GM12878 (cell line): Measurements from ENCODE around the gene IFITM2. TPM values are rescaled to one million over a fixed set of nuclear protein-coding genes. Genes with fewer than 3 reads are reported as not detected.
A peak's percentile ranks its signal among the peaks of the same experiment; 100 is the strongest.

Source experiments
- ASH2L ChIP-seq: fragments of 300-600, 200-600 bp; sonication (generic); IDR thresholded peaks from 2 replicates; pipeline ENCODE4 v1.6.1; 2017; ENCODE audit warnings: low read depth, mild to moderate bottlenecking, borderline replicate concordance
- ATF3 ChIP-seq: IDR thresholded peaks from 2 replicates; pipeline ENCODE4 v1.6.1; 2011; ENCODE audit warnings: low read depth, mild to moderate bottlenecking, low read length, moderate library complexity, borderline replicate concordance; ENCODE audit errors: extremely low read depth
- BCL11A ChIP-seq: IDR thresholded peaks from 2 replicates; pipeline ENCODE4 v1.6.1; 2011; ENCODE audit warnings: low read depth, low read length
- BCLAF1 ChIP-seq: fragments of 450-650 bp; IDR thresholded peaks from 2 replicates; pipeline ENCODE4 v1.6.1; 2017; ENCODE audit warnings: antibody characterized with exemption, mild to moderate bottlenecking, moderate library complexity
- CHD2 ChIP-seq: IDR thresholded peaks from 2 replicates; pipeline ENCODE4 v1.6.1; 2011; ENCODE audit warnings: low read depth, low read length, improper control_type of control experiment, borderline replicate concordance
- CHD4 ChIP-seq: fragments of 200-600 bp; sonication (generic); IDR thresholded peaks from 2 replicates; pipeline ENCODE4 v1.6.1; 2016; ENCODE audit warnings: mild to moderate bottlenecking
- CREB1 ChIP-seq: IDR thresholded peaks from 2 replicates; pipeline ENCODE4 v1.6.1; 2012; ENCODE audit warnings: low read depth, mild to moderate bottlenecking, inconsistent platforms
- E2F4 ChIP-seq: IDR thresholded peaks from 2 replicates; pipeline ENCODE4 v1.6.1; 2012; ENCODE audit warnings: low read depth, low read length, improper control_type of control experiment
- E4F1 ChIP-seq: fragments of 450-650 bp; IDR thresholded peaks from 2 replicates; pipeline ENCODE4 v1.6.1; 2018; ENCODE audit warnings: borderline replicate concordance, mild to moderate bottlenecking; ENCODE audit not compliant: partially characterized antibody
- IKZF1 ChIP-seq: fragments of 450-650 bp; conservative IDR thresholded peaks from 2 replicates; pipeline ENCODE4 v1.6.1; 2017; ENCODE audit warnings: antibody characterized with exemption, mild to moderate bottlenecking
- MEF2B ChIP-seq: fragments of 450-650 bp; IDR thresholded peaks from 2 replicates; pipeline ENCODE4 v1.6.1; 2018; ENCODE audit warnings: mild to moderate bottlenecking, moderate library complexity; ENCODE audit not compliant: partially characterized antibody, poor library complexity, severe bottlenecking
- NR2C2 ChIP-seq: IDR thresholded peaks from 2 replicates; pipeline ENCODE4 v1.6.1; 2011; ENCODE audit warnings: borderline replicate concordance, low read depth; ENCODE audit not compliant: control insufficient read depth, insufficient read length
- POLR2AphosphoS2 ChIP-seq: IDR thresholded peaks from 2 replicates; pipeline ENCODE4 v1.6.1; 2011; ENCODE audit warnings: low read depth, mild to moderate bottlenecking, low read length, improper control_type of control experiment, moderate library complexity
- RBBP5 ChIP-seq: fragments of 200-600 bp; sonication (generic); conservative IDR thresholded peaks from 2 replicates; pipeline ENCODE4 v1.6.1; 2016
- SMAD1 ChIP-seq: fragments of 450-650 bp; IDR thresholded peaks from 2 replicates; pipeline ENCODE4 v1.6.1; 2018; ENCODE audit warnings: mild to moderate bottlenecking, low read depth; ENCODE audit not compliant: partially characterized antibody
- SP1 ChIP-seq: IDR thresholded peaks from one replicate; pipeline ENCODE4 v1.6.1; 2011; ENCODE audit warnings: low read depth, low read length
- WRNIP1 ChIP-seq: IDR thresholded peaks from 2 replicates; pipeline ENCODE4 v1.6.1; 2011; ENCODE audit warnings: low read depth, low read length, improper control_type of control experiment, borderline replicate concordance
- YBX1 ChIP-seq: fragments of 450-650 bp; IDR thresholded peaks from 2 replicates; pipeline ENCODE4 v1.6.1; 2016; ENCODE audit warnings: antibody characterized with exemption
- ZNF687 ChIP-seq: fragments of 450-650 bp; IDR thresholded peaks from 2 replicates; pipeline ENCODE4 v1.6.1; 2017; ENCODE audit warnings: mild to moderate bottlenecking, moderate library complexity
- ZZZ3 ChIP-seq: IDR thresholded peaks from 2 replicates; pipeline ENCODE4 v1.6.1; 2011; ENCODE audit warnings: low read depth; ENCODE audit not compliant: control insufficient read depth, insufficient read length
- polyA plus RNA-seq, 11 experiments: library from polyadenylated mRNA; depleted of rRNA in 4 of 11; unstranded in 6 of 11; stranded (reverse) in 5 of 11; fragments of >200 nt; fragmentation: Nextera tagmentation in 4 of 11; fragmentation: Illumina TruSeq in 1 of 11; extraction: Ambion mirVana in 4 of 11; extraction: Trizol in 1 of 11; gene quantifications; 1 replicate in 1 of 11; 2 replicates in 10 of 11; pipeline versions ENCODE4 v1.2.1 to v1.2.3, GENCODE V29; 2011 to 2016; ENCODE audit warnings: inconsistent platforms in 2 of 11, missing spikeins in 2 of 11, low read depth in 1 of 11
- total RNA-seq, 4 experiments: library from RNA; depleted of rRNA in 3 of 4; stranded (reverse); fragments of >200 nt in 3 of 4; fragmentation: Illumina TruSeq in 1 of 4; extraction: Trizol in 1 of 4; gene quantifications; 2 replicates each; pipeline versions ENCODE4 v1.2.1 to v1.2.3, GENCODE V29; 2013 to 2021

IFITM2 gene
- total and polyA plus RNA-seq, 10 of the 15 experiments (the other 5 are each of a cell fraction or from before 2014, with no cell fraction given) = 116 to 3,672 (median 724) TPM

GRCh38 chr11:350723-351255 is 43.2 kb downstream of the IFITM2 start (continued):
- no peak for TF ChIP-seq BCLAF1
- peak; percentile 32 for TF ChIP-seq MEF2B
- TF ChIP-seq CREB1 = no peak
- TF ChIP-seq RBBP5 = no peak
- TF ChIP-seq SP1 = no peak
- no peak for TF ChIP-seq ASH2L
- no peak for TF ChIP-seq CHD4
- TF ChIP-seq SMAD1 = peak; percentile 21
- no peak for TF ChIP-seq WRNIP1
- peak; percentile 84 for TF ChIP-seq IKZF1
- TF ChIP-seq ZNF687 = peak; percentile 93
- TF ChIP-seq E2F4 = no peak
- TF ChIP-seq ZZZ3 = no peak
- no peak for TF ChIP-seq POLR2AphosphoS2
- TF ChIP-seq YBX1 = no peak
- no peak for TF ChIP-seq BCL11A
- TF ChIP-seq ATF3 = no peak
- TF ChIP-seq E4F1 = no peak
- TF ChIP-seq CHD2 = no peak; the same call in 1 of the 2 replicates
- no peak for TF ChIP-seq NR2C2
